HepG2 (cell line): Measurements from ENCODE around the gene ATRIP. TPM values are rescaled to one million over a fixed set of nuclear protein-coding genes. Genes with fewer than 3 reads are reported as not detected.
A peak's percentile ranks its signal among the peaks of the same experiment; 100 is the strongest.

Experiments used
- ARNTL ChIP-seq: sonication (generic); formaldehyde crosslinking; IDR thresholded peaks from 2 replicates; pipeline ENCODE4 v1.4.0; 2020; ENCODE audit warnings: mild to moderate bottlenecking, missing genetic modification reagents
- GABPA ChIP-seq, 2 experiments: IDR thresholded peaks; 2 replicates each; pipeline ENCODE4 v1.6.1; 2011 to 2016; ENCODE audit warnings: low read depth in 2 of 2, low read length in 1 of 2, missing biosample characterization in 1 of 2, missing genetic modification characterization in 1 of 2
- IKZF4 ChIP-seq: sonication (generic); formaldehyde crosslinking; IDR thresholded peaks from 2 replicates; pipeline ENCODE4 v1.5.1; 2020; ENCODE audit warnings: borderline replicate concordance, mild to moderate bottlenecking, low read depth, missing genetic modification reagents; ENCODE audit errors: not compliant biosample characterization
- MXD4 ChIP-seq: IDR thresholded peaks from 2 replicates; pipeline ENCODE4 v1.6.1; 2016; ENCODE audit warnings: mild to moderate bottlenecking, missing biosample characterization, missing genetic modification reagents
- NR2F1 ChIP-seq, 2 experiments: fragments of 450-650 bp in 1 of 2; formaldehyde crosslinking in 1 of 2; IDR thresholded peaks; 2 replicates each; pipeline versions ENCODE4 v1.5.0 to v1.6.1; 2016 to 2020; ENCODE audit warnings: mild to moderate bottlenecking in 1 of 2, missing compliant biosample characterization in 1 of 2, missing genetic modification reagents in 1 of 2, moderate library complexity in 1 of 2
- TEAD3 ChIP-seq: optimal IDR thresholded peaks from 2 replicates; pipeline ENCODE3; 2016; ENCODE audit warnings: borderline replicate concordance
- ZFY ChIP-seq: sonication (generic); formaldehyde crosslinking; IDR thresholded peaks from 2 replicates; pipeline ENCODE4 v1.4.0; 2020; ENCODE audit warnings: missing genetic modification reagents
- ZNF253 ChIP-seq: sonication (generic); formaldehyde crosslinking; IDR thresholded peaks from 2 replicates; pipeline ENCODE4 v1.8.0; 2022; ENCODE audit warnings: mild to moderate bottlenecking, missing genetic modification reagents, borderline replicate concordance
- ZNF354B ChIP-seq: sonication (generic); formaldehyde crosslinking; IDR thresholded peaks from 2 replicates; pipeline ENCODE4 v1.8.0; 2022; ENCODE audit warnings: mild to moderate bottlenecking, missing genetic modification reagents
- ZNF563 ChIP-seq: sonication (generic); formaldehyde crosslinking; IDR thresholded peaks from 2 replicates; pipeline ENCODE4 v1.8.0; 2022; ENCODE audit warnings: mild to moderate bottlenecking, moderate library complexity, missing genetic modification reagents
- polyA plus RNA-seq, 8 experiments: library from polyadenylated mRNA; depleted of rRNA in 3 of 8; stranded (reverse) in 7 of 8; unstranded in 1 of 8; fragments of >200 nt; fragmentation: Illumina TruSeq in 4 of 8; extraction: Trizol in 4 of 8; gene quantifications; 2 replicates each; pipeline versions ENCODE4 v1.2.1 to v1.2.3, GENCODE V29; 2011 to 2016; ENCODE audit warnings: low read depth in 4 of 8, missing spikeins in 1 of 8, mixed read lengths in 1 of 8; ENCODE audit not compliant: insufficient read depth in 1 of 8
- total RNA-seq, 5 experiments: library from RNA; depleted of rRNA; stranded (reverse); fragments of >200 nt; fragmentation: Illumina TruSeq; extraction: Trizol; gene quantifications; 2 replicates each; pipeline ENCODE4 v1.2.3, GENCODE V29; 2016; ENCODE audit warnings: low read depth in 1 of 5
- TF ChIP-seq, protein P1 (sequence below): sonication (generic); formaldehyde crosslinking; IDR thresholded peaks from 2 replicates; pipeline ENCODE4 v1.4.0; 2020; ENCODE audit warnings: missing genetic modification reagents, borderline replicate concordance
- TF ChIP-seq, protein P2 (sequence below): sonication (generic); formaldehyde crosslinking; IDR thresholded peaks from 2 replicates; pipeline ENCODE4 v1.8.0; 2022; ENCODE audit warnings: mild to moderate bottlenecking, missing genetic modification reagents, moderate library complexity
- TF ChIP-seq, protein P3 (sequence below): sonication (generic); formaldehyde crosslinking; IDR thresholded peaks from 2 replicates; pipeline ENCODE4 v1.8.0; 2022; ENCODE audit warnings: missing genetic modification reagents, mild to moderate bottlenecking, borderline replicate concordance
- TF ChIP-seq, protein P4 (sequence below): sonication (generic); formaldehyde crosslinking; IDR thresholded peaks from 2 replicates; pipeline ENCODE4 v1.5.0; 2020; ENCODE audit warnings: mild to moderate bottlenecking, missing genetic modification reagents, moderate library complexity
- TF ChIP-seq, protein P5 (sequence below): sonication (generic); formaldehyde crosslinking; IDR thresholded peaks from 2 replicates; pipeline ENCODE4 v1.4.0; 2020; ENCODE audit warnings: missing genetic modification reagents

Gene ATRIP
- total and polyA plus RNA-seq, 2 of the 13 experiments (the other 11 are each of a cell fraction or from before 2014, with no cell fraction given), result 5.1 to 12.5 TPM

DNA sequence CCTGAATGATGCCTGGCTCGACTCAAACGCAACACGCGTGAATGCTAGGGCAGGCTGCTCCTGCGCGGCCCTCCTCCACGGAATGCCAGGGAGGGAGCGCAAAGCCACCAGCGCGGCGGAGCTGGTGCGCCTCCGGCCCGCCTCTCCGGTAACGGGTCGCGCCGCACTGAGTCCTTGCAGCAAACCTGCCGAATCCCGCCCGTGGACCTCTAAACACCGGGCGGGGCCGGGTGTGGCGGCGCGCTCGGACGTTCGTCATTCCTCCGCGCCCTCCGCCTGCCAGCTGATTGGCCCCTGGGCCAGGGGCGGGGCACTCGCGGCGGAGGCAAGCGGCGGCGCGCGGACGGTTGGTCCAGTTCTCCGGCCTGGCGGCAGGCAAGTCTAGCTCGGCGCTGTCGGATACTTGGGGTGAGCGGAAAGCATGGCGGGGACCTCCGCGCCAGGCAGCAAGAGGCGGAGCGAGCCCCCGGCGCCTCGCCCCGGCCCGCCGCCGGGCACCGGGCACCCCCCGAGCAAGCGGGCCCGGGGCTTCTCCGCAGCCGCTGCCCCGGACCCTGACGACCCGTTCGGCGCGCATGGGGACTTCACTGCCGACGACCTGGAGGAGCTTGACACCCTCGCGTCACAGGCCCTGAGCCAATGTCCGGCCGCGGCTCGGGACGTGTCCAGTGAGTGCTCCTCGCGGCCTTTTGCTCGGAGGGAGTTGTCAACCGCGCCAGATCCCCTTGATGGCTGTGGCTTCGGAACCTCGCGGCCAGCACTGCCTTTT, at the start of gene ATRIP (continued):
- TF ChIP-seq, protein P1, sequence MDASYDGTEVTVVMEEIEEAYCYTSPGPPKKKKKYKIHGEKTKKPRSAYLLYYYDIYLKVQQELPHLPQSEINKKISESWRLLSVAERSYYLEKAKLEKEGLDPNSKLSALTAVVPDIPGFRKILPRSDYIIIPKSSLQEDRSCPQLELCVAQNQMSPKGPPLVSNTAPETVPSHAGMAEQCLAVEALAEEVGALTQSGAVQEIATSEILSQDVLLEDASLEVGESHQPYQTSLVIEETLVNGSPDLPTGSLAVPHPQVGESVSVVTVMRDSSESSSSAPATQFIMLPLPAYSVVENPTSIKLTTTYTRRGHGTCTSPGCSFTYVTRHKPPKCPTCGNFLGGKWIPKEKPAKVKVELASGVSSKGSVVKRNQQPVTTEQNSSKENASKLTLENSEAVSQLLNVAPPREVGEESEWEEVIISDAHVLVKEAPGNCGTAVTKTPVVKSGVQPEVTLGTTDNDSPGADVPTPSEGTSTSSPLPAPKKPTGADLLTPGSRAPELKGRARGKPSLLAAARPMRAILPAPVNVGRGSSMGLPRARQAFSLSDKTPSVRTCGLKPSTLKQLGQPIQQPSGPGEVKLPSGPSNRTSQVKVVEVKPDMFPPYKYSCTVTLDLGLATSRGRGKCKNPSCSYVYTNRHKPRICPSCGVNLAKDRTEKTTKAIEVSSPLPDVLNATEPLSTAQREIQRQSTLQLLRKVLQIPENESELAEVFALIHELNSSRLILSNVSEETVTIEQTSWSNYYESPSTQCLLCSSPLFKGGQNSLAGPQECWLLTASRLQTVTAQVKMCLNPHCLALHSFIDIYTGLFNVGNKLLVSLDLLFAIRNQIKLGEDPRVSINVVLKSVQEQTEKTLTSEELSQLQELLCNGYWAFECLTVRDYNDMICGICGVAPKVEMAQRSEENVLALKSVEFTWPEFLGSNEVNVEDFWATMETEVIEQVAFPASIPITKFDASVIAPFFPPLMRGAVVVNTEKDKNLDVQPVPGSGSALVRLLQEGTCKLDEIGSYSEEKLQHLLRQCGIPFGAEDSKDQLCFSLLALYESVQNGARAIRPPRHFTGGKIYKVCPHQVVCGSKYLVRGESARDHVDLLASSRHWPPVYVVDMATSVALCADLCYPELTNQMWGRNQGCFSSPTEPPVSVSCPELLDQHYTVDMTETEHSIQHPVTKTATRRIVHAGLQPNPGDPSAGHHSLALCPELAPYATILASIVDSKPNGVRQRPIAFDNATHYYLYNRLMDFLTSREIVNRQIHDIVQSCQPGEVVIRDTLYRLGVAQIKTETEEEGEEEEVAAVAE, result peak; percentile 75; the same call in 1 of the 2 replicates
- TF ChIP-seq, protein P2, sequence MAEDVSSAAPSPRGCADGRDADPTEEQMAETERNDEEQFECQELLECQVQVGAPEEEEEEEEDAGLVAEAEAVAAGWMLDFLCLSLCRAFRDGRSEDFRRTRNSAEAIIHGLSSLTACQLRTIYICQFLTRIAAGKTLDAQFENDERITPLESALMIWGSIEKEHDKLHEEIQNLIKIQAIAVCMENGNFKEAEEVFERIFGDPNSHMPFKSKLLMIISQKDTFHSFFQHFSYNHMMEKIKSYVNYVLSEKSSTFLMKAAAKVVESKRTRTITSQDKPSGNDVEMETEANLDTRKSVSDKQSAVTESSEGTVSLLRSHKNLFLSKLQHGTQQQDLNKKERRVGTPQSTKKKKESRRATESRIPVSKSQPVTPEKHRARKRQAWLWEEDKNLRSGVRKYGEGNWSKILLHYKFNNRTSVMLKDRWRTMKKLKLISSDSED (CRISPR knock-in tag), result no peak
- TF ChIP-seq IKZF4 (CRISPR knock-in tag) (peak; percentile 88), ZFY (CRISPR knock-in tag) (peak; percentile 97), ZNF354B (CRISPR knock-in tag) (no peak), ZNF253 (0 out of 2 replicates have a peak, but pooled peaks have one; percentile 37), MXD4 (peak; percentile 97), GABPA (IDR thresholded peaks at IDR 0.05; ENCODE audit: low read depth, low read length) (peak; percentile 53), GABPA (CRISPR knock-in tag; IDR thresholded peaks at IDR 0.05; ENCODE audit: low read depth) (peak; percentile 63), NR2F1 (CRISPR knock-in tag; IDR thresholded peaks at IDR 0.05) (no peak), ZNF563 (peak; percentile 91), ARNTL (CRISPR knock-in tag) (0 out of 2 replicates have a peak, but pooled peaks have one; percentile 25), TEAD3 (peak; percentile 72)
- TF ChIP-seq, protein P3, sequence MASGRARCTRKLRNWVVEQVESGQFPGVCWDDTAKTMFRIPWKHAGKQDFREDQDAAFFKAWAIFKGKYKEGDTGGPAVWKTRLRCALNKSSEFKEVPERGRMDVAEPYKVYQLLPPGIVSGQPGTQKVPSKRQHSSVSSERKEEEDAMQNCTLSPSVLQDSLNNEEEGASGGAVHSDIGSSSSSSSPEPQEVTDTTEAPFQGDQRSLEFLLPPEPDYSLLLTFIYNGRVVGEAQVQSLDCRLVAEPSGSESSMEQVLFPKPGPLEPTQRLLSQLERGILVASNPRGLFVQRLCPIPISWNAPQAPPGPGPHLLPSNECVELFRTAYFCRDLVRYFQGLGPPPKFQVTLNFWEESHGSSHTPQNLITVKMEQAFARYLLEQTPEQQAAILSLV (CRISPR knock-in tag), result peak; percentile 58; the same call in 1 of the 2 replicates
- TF ChIP-seq, protein P4, sequence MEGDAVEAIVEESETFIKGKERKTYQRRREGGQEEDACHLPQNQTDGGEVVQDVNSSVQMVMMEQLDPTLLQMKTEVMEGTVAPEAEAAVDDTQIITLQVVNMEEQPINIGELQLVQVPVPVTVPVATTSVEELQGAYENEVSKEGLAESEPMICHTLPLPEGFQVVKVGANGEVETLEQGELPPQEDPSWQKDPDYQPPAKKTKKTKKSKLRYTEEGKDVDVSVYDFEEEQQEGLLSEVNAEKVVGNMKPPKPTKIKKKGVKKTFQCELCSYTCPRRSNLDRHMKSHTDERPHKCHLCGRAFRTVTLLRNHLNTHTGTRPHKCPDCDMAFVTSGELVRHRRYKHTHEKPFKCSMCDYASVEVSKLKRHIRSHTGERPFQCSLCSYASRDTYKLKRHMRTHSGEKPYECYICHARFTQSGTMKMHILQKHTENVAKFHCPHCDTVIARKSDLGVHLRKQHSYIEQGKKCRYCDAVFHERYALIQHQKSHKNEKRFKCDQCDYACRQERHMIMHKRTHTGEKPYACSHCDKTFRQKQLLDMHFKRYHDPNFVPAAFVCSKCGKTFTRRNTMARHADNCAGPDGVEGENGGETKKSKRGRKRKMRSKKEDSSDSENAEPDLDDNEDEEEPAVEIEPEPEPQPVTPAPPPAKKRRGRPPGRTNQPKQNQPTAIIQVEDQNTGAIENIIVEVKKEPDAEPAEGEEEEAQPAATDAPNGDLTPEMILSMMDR (CRISPR knock-in tag), result no peak
- TF ChIP-seq, protein P5, sequence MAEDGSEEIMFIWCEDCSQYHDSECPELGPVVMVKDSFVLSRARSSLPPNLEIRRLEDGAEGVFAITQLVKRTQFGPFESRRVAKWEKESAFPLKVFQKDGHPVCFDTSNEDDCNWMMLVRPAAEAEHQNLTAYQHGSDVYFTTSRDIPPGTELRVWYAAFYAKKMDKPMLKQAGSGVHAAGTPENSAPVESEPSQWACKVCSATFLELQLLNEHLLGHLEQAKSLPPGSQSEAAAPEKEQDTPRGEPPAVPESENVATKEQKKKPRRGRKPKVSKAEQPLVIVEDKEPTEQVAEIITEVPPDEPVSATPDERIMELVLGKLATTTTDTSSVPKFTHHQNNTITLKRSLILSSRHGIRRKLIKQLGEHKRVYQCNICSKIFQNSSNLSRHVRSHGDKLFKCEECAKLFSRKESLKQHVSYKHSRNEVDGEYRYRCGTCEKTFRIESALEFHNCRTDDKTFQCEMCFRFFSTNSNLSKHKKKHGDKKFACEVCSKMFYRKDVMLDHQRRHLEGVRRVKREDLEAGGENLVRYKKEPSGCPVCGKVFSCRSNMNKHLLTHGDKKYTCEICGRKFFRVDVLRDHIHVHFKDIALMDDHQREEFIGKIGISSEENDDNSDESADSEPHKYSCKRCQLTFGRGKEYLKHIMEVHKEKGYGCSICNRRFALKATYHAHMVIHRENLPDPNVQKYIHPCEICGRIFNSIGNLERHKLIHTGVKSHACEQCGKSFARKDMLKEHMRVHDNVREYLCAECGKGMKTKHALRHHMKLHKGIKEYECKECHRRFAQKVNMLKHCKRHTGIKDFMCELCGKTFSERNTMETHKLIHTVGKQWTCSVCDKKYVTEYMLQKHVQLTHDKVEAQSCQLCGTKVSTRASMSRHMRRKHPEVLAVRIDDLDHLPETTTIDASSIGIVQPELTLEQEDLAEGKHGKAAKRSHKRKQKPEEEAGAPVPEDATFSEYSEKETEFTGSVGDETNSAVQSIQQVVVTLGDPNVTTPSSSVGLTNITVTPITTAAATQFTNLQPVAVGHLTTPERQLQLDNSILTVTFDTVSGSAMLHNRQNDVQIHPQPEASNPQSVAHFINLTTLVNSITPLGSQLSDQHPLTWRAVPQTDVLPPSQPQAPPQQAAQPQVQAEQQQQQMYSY (CRISPR knock-in tag), result peak; percentile 89
